AG04450 (cell line): ENCODE measurements around the gene FSTL4. TPM values are rescaled to one million over a fixed set of nuclear protein-coding genes. Genes with fewer than 3 reads are reported as not detected.

Source experiments
- CTCF ChIA-PET: fragments of 300-600, 350-600 bp; formaldehyde crosslinking; extraction: SDS; loops from one replicate; lab custom pipeline; 2022; ENCODE audit warnings: antibody characterized with exemption, inconsistent platforms; lab: Charles Lee
- POLR2A ChIA-PET: fragments of 350-600 bp; formaldehyde crosslinking; extraction: SDS; loops from one replicate; lab custom pipeline; 2021; ENCODE audit warnings: antibody characterized with exemption, inconsistent platforms; lab: Yijun Ruan, JAX
- DNase-seq: peaks from one replicate; pipeline ENCODE4 v3.0.0-alpha.2; 2011; ENCODE audit warnings: low read depth, low spot score
- H3K27ac ChIP-seq: one replicate; pipeline ENCODE4 v1.5.1; 2012; ENCODE audit warnings: low read depth, low read length, control low read depth
- H3K27me3 ChIP-seq: one replicate; pipeline ENCODE4 v1.6.0; 2012; ENCODE audit warnings: low read length; ENCODE audit not compliant: control insufficient read depth, insufficient read depth
- H3K4me3 ChIP-seq: 2 replicates; pipeline ENCODE4 v1.5.1; 2011; ENCODE audit warnings: mild to moderate bottlenecking, low read depth, low read length, control low read depth
- H3K9me3 ChIP-seq: 2 replicates; pipeline ENCODE4 v1.5.1; 2012; ENCODE audit warnings: low read length; ENCODE audit not compliant: control insufficient read depth, insufficient read depth
- polyA plus RNA-seq: library from polyadenylated mRNA; depleted of rRNA; stranded (reverse); fragments of >200 nt; gene quantifications from 2 replicates; pipeline ENCODE4 v1.2.3, GENCODE V29; 2011
- TF ChIP-seq, protein P1 (sequence below): IDR thresholded peaks from 2 replicates; pipeline ENCODE4 v1.5.1; 2011; ENCODE audit warnings: low read depth, low read length, control low read depth, inconsistent platforms

Gene FSTL4
- polyA plus RNA-seq, 1 experiment, result 0.11 TPM

DNA sequence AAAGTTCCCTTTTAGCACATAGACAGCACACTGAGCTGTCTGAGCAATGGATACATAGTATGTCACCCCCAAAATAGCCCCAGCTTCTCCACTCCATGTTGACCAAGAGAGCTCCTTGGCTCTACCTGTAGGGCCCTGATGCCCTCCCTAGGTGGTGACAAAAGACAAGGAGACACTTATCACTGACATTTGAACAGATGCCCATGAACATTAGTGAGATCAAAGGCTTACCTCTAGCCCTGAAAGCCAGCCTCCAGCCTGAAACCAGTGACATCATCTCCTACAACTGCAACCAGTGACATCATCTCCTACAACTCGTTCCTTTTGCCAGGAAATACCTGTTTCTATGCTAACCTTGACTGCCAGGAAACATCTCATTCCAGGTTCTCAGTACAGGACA, 122.7 kb downstream of the FSTL4 start:
- peaks cover 4% of the 10 kb centered on the region for H3K27me3 ChIP-seq
- no peak for DNase-seq
- POLR2A ChIA-PET, result no interaction called here
- CTCF ChIA-PET, result no interaction called here
- no peak overlapping the region for H3K4me3 ChIP-seq
- TF ChIP-seq, protein P1, sequence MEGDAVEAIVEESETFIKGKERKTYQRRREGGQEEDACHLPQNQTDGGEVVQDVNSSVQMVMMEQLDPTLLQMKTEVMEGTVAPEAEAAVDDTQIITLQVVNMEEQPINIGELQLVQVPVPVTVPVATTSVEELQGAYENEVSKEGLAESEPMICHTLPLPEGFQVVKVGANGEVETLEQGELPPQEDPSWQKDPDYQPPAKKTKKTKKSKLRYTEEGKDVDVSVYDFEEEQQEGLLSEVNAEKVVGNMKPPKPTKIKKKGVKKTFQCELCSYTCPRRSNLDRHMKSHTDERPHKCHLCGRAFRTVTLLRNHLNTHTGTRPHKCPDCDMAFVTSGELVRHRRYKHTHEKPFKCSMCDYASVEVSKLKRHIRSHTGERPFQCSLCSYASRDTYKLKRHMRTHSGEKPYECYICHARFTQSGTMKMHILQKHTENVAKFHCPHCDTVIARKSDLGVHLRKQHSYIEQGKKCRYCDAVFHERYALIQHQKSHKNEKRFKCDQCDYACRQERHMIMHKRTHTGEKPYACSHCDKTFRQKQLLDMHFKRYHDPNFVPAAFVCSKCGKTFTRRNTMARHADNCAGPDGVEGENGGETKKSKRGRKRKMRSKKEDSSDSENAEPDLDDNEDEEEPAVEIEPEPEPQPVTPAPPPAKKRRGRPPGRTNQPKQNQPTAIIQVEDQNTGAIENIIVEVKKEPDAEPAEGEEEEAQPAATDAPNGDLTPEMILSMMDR, result no peak
- H3K9me3 ChIP-seq, result no peaks in the 10 kb centered on the region
- no peak overlapping the region for H3K27ac ChIP-seq

DNA sequence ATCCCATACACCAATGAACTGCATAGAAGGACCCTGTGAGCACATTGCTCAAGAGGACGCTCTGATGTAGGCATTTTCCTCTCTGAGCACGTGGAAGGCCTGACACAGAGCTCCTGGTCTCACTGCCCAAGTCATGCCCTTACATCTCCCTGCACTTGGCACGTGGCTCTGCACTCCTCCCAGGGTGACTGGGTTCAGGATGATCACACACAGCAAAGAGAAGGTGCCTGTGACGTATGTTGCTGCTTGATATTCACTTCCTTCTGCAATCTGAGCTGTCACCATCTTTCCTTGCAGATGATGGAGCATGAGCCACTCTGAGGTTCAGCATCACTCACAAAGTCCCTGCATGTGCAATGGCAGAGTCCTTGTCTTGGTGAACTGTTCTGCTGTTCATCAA, 125.2 kb downstream of the FSTL4 start:
- TF ChIP-seq, protein P1, result no peak
- Histone ChIP-seq H3K27ac (no peak overlapping the region), H3K9me3 (no peaks in the 10 kb centered on the region), H3K27me3 (peaks cover 2% of the 10 kb centered on the region), H3K4me3 (no peak overlapping the region)
- DNase-seq, result no peak
- ChIA-PET POLR2A (no interaction called here), CTCF (no interaction called here)

DNA sequence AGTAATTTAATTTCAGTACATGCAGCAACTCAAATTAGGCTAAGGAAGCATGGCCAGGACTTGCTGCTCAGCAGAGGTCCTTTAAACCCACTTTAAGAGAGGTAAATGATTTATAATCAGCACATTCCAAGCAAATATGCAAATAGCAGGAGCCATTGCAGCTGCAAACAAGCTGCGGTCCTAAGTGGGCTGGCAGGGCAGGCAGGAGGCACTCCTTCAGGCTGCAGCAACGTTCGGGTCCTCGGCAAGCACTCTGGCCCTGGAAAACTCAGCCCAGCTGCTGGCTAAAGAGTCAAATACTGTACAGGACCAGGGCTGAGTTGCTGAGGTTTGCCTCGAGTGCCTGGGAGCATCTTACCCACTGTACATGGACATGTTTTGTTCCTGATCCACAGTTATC, 126.9 kb downstream of the FSTL4 start:
- POLR2A ChIA-PET, result no interaction called here
- TF ChIP-seq, protein P1, result no peak
- no peaks in the 10 kb centered on the region for H3K9me3 ChIP-seq
- no peak overlapping the region for H3K27ac ChIP-seq
- H3K4me3 ChIP-seq, result no peak overlapping the region
- CTCF ChIA-PET, result no interaction called here
- DNase-seq, result no peak
- H3K27me3 ChIP-seq, result peaks cover 2% of the 10 kb centered on the region

DNA sequence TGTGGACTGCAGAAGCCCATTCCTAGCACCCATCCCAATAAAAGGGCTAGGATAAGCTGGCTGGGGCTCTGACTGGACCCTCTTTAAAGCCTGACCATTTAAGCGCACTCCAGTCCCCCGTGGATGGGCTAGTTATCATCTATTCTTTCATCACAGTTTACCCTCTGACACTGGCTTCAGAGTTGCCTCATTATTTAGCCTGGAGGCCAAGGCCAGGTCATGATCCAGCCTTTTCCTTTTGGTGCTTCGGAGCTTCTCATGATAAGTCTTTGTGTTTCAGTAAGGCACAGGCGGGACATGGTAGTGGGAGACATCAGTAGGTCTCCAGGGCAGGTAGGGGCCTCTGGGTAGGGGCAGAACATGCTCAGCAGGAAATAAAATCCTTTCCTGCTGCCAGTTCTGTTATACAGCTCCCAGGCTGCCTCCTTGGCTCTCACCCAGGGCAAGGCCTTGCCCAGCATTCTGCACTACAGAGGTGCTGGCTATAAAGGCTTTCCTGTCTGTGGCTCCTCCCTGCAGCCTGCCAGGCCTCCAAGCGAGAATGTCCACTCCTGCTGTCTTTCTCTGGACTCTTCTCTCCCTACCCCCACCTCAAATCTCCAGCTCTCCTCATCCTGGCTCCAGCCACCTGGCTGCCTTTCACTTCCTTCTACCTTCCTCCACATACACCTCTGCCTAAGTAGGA, 128.8 kb downstream of the FSTL4 start:
- H3K4me3 ChIP-seq, result no peak overlapping the region
- POLR2A ChIA-PET, result no interaction called here
- CTCF ChIA-PET, result no interaction called here
- TF ChIP-seq, protein P1, result no peak
- peaks cover 2% of the 10 kb centered on the region for H3K27me3 ChIP-seq
- no peak for DNase-seq
- no peak overlapping the region for H3K27ac ChIP-seq
- H3K9me3 ChIP-seq, result no peaks in the 10 kb centered on the region

DNA sequence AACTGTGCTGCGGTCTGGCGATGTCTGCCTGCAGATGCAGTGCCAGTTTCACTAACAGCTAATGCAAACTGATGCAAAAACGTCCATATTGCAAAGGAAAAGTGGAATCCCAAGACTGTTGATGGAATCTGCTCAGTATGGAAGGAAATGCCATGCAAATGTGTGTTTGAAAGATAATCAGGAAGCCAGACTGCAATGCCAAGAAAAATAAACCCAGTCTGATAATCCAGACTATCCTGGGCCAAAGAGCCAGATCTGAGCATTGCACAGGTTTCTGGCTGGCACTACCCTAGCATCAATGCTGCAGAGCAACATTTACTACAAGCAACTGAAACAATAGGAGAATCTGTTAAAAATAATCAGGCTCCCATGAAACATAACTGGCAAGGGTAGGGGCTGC, 130.3 kb downstream of the FSTL4 start:
- TF ChIP-seq, protein P1, result no peak
- no peak overlapping the region for H3K27ac ChIP-seq
- peaks cover 4% of the 10 kb centered on the region for H3K27me3 ChIP-seq
- POLR2A ChIA-PET, result no interaction called here
- no peak overlapping the region for H3K4me3 ChIP-seq
- CTCF ChIA-PET, result interaction anchor here (0.6 kb wide), 1 partner anchor 271 kb away, joined by 3 read pairs; no protein-coding TSS in a partner anchor
- no peaks in the 10 kb centered on the region for H3K9me3 ChIP-seq
- DNase-seq, result no peak
